ENCODE data around the gene BIRC7. TPM values are rescaled to one million over a fixed set of nuclear protein-coding genes. Genes with fewer than 3 reads are reported as not detected.

Gene BIRC7
- total and polyA plus RNA-seq, 2 of the 4 experiments (the other 2 are of a cell fraction): not detected

- no peak overlapping the region for H4K91ac ChIP-seq (ENCODE audit: insufficient read depth, low read depth, low read length)
- peaks cover 0 to 7% of the 10 kb centered on the region in 2 experiments; a peak in 3 of 4 replicates for H3K79me1 ChIP-seq (ENCODE audit: low read depth in 1 of 2, low read length in 2 of 2)
- no peaks in the 10 kb centered on the region for H3K9me3 ChIP-seq (ENCODE audit: control insufficient read depth, insufficient read depth, low read length)
- CTCF ChIA-PET: no interaction called here
- no peak overlapping the region for H3K27ac ChIP-seq (ENCODE audit: insufficient read depth, low read length)
- no peak overlapping the region for H2BK5ac ChIP-seq (ENCODE audit: low read depth, low read length, poor library complexity, severe bottlenecking)
- H3K36me3 ChIP-seq (ENCODE audit: control insufficient read depth, insufficient read depth, low read length): no peaks in the 10 kb centered on the region
- no peak overlapping the region for H2BK120ac ChIP-seq (ENCODE audit: low read depth, low read length)
- ATAC-seq (ENCODE audit: low read depth) (no peak), DNase-seq (no peak)
- H4K8ac ChIP-seq (ENCODE audit: low read depth in 2 of 2, low read length in 2 of 2): no peak overlapping the region
- peaks cover 32% of the 10 kb centered on the region for H3K27me3 ChIP-seq (ENCODE audit: control insufficient read depth, insufficient read depth, low read length)
- no peak overlapping the region for H2AK5ac ChIP-seq (ENCODE audit: low read depth, low read length)
- no peak overlapping the region for H3K14ac ChIP-seq (replicated peaks; ENCODE audit: low read depth, low read length)
- H4K5ac ChIP-seq (ENCODE audit: low read depth, low read length): no peak overlapping the region
- H3K4ac ChIP-seq (ENCODE audit: low read depth, low read length): no peak overlapping the region
- intact Hi-C loops (cut with micrococcal nuclease): no loop called here
- TF ChIP-seq RCOR1 (IDR thresholded peaks at IDR 0.05; ENCODE audit: insufficient replicate concordance, low read length) (no peak), NFE2L2 (IDR thresholded peaks at IDR 0.05; ENCODE audit: low read depth, low read length) (no peak)
- no peak overlapping the region for H3K4me3 ChIP-seq (ENCODE audit: insufficient read depth, low read depth, low read length)
- dilution Hi-C loops (cut with HindIII; ENCODE audit: low sequenced_read_pairs, unreplicated experiment): no loop called here
- H3K4me2 ChIP-seq (ENCODE audit: low read depth, low read length): no peak overlapping the region
- no peak overlapping the region for H3K56ac ChIP-seq (ENCODE audit: extremely low read depth, insufficient read depth, low read length)
- no peak overlapping the region for H2AK9ac ChIP-seq (replicated peaks; ENCODE audit: low read depth, low read length, poor library complexity)
- H2BK15ac ChIP-seq (ENCODE audit: low read depth, low read length): no peak overlapping the region
- H3K9me1 ChIP-seq (ENCODE audit: insufficient read depth, low read length): 0 out of 2 replicates have a peak, but pooled peaks cover 2% of the 10 kb centered on the region
- no peak overlapping the region for H3K18ac ChIP-seq (ENCODE audit: low read depth, low read length)
- BruUV-seq (replicated peaks): no TSS peak
- POLR2A ChIA-PET (ENCODE audit: unreplicated experiment): no interaction called here
- H2BK20ac ChIP-seq (ENCODE audit: low read depth, low read length): no peak overlapping the region
- in situ Hi-C loops (cut with MboI; ENCODE audit: low sequenced_read_pairs): no loop called here
- H2AFZ ChIP-seq (replicated peaks; ENCODE audit: low read length, poor library complexity): no peak overlapping the region
- no peak overlapping the region for H3K23ac ChIP-seq (ENCODE audit: low read depth, low read length)
- WGBS, 2 experiments (ENCODE audit: extremely low coverage in 2 of 2, insufficient read length in 1 of 2): 60% methylated on average over 1 of the region's 9 CpGs; no CpG with 5 or more reads in 1 of the 2 experiments
- H4K20me1 ChIP-seq (ENCODE audit: insufficient read depth, low read length): no peaks in the 10 kb centered on the region
- H3K9ac ChIP-seq (ENCODE audit: low read depth, low read length): no peak overlapping the region
- no peaks in the 10 kb centered on the region; the same call in none of the 2 replicates for H3K4me1 ChIP-seq (ENCODE audit: control insufficient read depth, insufficient read depth, low read length)
Observed at GRCh38 chr20:63267691-63268090, 32.0 kb downstream of the BIRC7 start.

Data from IMR-90 (cell line).